ENCODE measurements around the gene MUC15. TPM values are rescaled to one million over a fixed set of nuclear protein-coding genes. Genes with fewer than 3 reads are reported as not detected.
"Not testable (repeated sequence)": the region's sequence is repeated elsewhere in the genome, so short reads cannot be mapped to it uniquely, and the experiment has no call there.

The MUC15 gene
- total RNA-seq, 4 donors from 2014 or later, result 36.1 to 64.8 (median 55.0) TPM

GRCh38 chr11:26597899-26598298 lies 25.8 kb upstream of the MUC15 start:
- no peak overlapping the region for H3K4me3 ChIP-seq
- no peak for DNase-seq (ENCODE audit: low spot score in 2 of 2)
- no peaks in the 10 kb centered on the region for H3K27me3 ChIP-seq
- no peaks in the 10 kb centered on the region for H3K9me3 ChIP-seq
- WGBS, result 90% methylated on average over 2 of the region's 2 CpGs
- no peak overlapping the region for H3K27ac ChIP-seq
- H3K4me1 ChIP-seq, result no peaks in the 10 kb centered on the region
- H3K36me3 ChIP-seq, result no peaks in the 10 kb centered on the region
- no peak for TF ChIP-seq POLR2AphosphoS5 (IDR thresholded peaks at IDR 0.05)
- TF ChIP-seq POLR2A (IDR thresholded peaks at IDR 0.05), result no peak
- TF ChIP-seq CTCF (IDR thresholded peaks at IDR 0.05), result no peak

GRCh38 chr11:26597049-26597689 lies 25.1 kb upstream of the MUC15 start:
- not testable (repeated sequence) for H3K36me3 ChIP-seq; H3K27me3 ChIP-seq; H3K4me1 ChIP-seq; DNase-seq (ENCODE audit: low spot score in 2 of 2); H3K4me3 ChIP-seq; H3K9me3 ChIP-seq; H3K27ac ChIP-seq
- WGBS, result 96% methylated on average over 20 of the region's 20 CpGs

GRCh38 chr11:26595207-26595865 lies 23.3 kb upstream of the MUC15 start:
- H3K27ac ChIP-seq; H3K4me1 ChIP-seq; H3K36me3 ChIP-seq; DNase-seq (ENCODE audit: low spot score in 2 of 2); H3K27me3 ChIP-seq; H3K4me3 ChIP-seq; H3K9me3 ChIP-seq: not testable (repeated sequence)
- 52% methylated on average over 7 of the region's 7 CpGs for WGBS

GRCh38 chr11:26593691-26594090 lies 21.6 kb upstream of the MUC15 start:
- H3K9me3 ChIP-seq, result no peaks in the 10 kb centered on the region
- H3K4me1 ChIP-seq, result no peaks in the 10 kb centered on the region
- TF ChIP-seq POLR2AphosphoS5 (IDR thresholded peaks at IDR 0.05) (no peak), EP300 (IDR thresholded peaks at IDR 0.05) (no peak), CTCF (IDR thresholded peaks at IDR 0.05) (no peak), POLR2A (IDR thresholded peaks at IDR 0.05) (no peak)
- H3K4me3 ChIP-seq, result no peak overlapping the region
- 86% methylated on average over 11 of the region's 11 CpGs for WGBS
- no peaks in the 10 kb centered on the region for H3K36me3 ChIP-seq
- no peaks in the 10 kb centered on the region for H3K27me3 ChIP-seq
- no peak for DNase-seq (ENCODE audit: low spot score in 2 of 2)
- H3K27ac ChIP-seq, result no peak overlapping the region

GRCh38 chr11:26587073-26587472 lies 15.0 kb upstream of the MUC15 start:
- Histone ChIP-seq H3K27ac (no peak overlapping the region), H3K27me3 (no peaks in the 10 kb centered on the region), H3K36me3 (no peaks in the 10 kb centered on the region), H3K4me1 (peaks cover 3% of the 10 kb centered on the region), H3K9me3 (no peaks in the 10 kb centered on the region), H3K4me3 (no peak overlapping the region)
- DNase-seq (ENCODE audit: low spot score in 2 of 2), result no peak
- TF ChIP-seq POLR2AphosphoS5 (IDR thresholded peaks at IDR 0.05) (no peak), CTCF (IDR thresholded peaks at IDR 0.05) (no peak), POLR2A (IDR thresholded peaks at IDR 0.05) (no peak), EP300 (IDR thresholded peaks at IDR 0.05) (no peak)
- WGBS, result 61% methylated on average over 2 of the region's 2 CpGs

GRCh38 chr11:26584818-26585217 lies 12.8 kb upstream of the MUC15 start:
- Histone ChIP-seq H3K27ac (no peak overlapping the region), H3K27me3 (no peaks in the 10 kb centered on the region), H3K9me3 (no peaks in the 10 kb centered on the region), H3K4me1 (peaks cover 3% of the 10 kb centered on the region), H3K36me3 (no peaks in the 10 kb centered on the region), H3K4me3 (no peak overlapping the region)
- DNase-seq (ENCODE audit: low spot score in 2 of 2), result no peak
- TF ChIP-seq CTCF (IDR thresholded peaks at IDR 0.05), result no peak
- no peak for TF ChIP-seq POLR2AphosphoS5 (IDR thresholded peaks at IDR 0.05)
- TF ChIP-seq POLR2A (IDR thresholded peaks at IDR 0.05), result no peak
- TF ChIP-seq EP300 (IDR thresholded peaks at IDR 0.05), result no peak
